Loucy (cell line): ENCODE data around the gene GMPPA.

Experiments used
- CTCF ChIP-seq: fragments of 200-600 bp; sonication (generic); conservative IDR thresholded peaks from 2 replicates; pipeline ENCODE4 v1.5.1; 2014; ENCODE audit warnings: mild to moderate bottlenecking, antibody characterized with exemption, low read length
- EZH2phosphoT487 ChIP-seq: fragments of 200-600 bp; IDR thresholded peaks from 2 replicates; pipeline ENCODE4 v1.6.1; 2018; ENCODE audit warnings: antibody characterized with exemption, mild to moderate bottlenecking, moderate library complexity, borderline replicate concordance

- TF ChIP-seq CTCF (no peak), EZH2phosphoT487 (no peak)
Observed at GRCh38 chr2:219508444-219508734, 9.7 kb downstream of the GMPPA start.
